HG02588 (cell line): ENCODE measurements around the gene CTSK.
A peak's percentile ranks its signal among the peaks of the same experiment; 100 is the strongest.
"Not testable (repeated sequence)": the region's sequence is repeated elsewhere in the genome, so short reads cannot be mapped to it uniquely, and the experiment has no call there.

Source experiments
- ATAC-seq: cut with Tn5 transposase; IDR thresholded peaks from one replicate; pipeline ENCODE4 v1.9.1; 2021; ENCODE audit warnings: mild to moderate bottlenecking, moderate library complexity; ENCODE audit not compliant: unreplicated experiment

Gene CTSK

DNA sequence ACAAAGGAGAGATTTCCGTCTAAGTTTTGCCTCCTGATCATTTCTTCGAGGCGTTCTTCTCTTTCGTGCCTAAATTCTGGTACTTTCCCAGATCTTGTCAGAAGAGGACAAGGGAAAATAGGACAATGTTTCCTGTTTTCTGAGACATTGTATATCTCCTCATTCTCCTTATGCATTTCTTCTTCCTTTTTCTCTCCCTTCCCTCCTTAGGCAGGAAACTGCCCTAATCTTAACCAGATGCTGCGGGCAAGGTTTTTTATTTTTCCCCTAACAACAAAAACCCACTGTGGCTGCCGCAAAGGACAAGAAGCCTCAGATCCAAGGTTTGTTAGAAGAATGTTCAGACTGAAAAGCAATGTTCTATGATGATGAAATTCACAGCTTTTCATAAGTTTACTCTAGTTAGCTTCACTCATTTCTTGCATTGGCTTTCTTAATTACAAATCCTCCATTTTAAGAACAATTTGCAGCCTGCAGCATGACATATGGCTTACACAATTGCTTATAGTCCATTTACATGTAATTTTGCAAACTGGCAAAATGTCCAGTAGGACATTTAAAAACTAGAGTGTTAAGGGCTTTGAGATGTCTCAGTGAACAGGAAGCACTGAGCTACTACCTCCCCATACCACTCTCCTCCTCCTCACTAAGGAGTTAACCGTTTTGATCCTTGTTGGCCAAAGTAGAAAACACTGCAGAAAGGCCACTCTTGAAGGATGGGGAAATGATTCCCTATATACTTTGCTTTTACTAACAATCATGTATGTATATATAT is 624 bp downstream of the CTSK start:
- no peak for ATAC-seq

DNA sequence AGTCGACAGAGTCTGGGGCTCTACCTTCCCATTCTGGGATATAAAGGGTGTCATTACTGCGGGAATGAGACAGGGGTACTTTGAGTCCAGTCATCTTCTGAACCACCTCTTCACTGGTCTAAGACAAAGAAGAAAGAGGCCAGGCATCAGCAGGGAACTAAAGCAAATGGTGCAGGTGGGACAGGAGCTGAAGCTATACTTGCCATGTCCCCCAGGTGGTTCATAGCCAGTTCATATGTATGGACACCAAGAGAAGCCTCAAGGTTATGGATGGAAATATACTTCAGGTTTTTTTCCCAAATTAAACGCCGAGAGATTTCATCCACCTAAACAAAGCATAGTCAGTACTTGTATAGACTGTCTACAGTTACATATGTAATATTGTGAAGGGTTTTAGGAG is 2.2 kb downstream of the CTSK start:
- no peak for ATAC-seq

DNA sequence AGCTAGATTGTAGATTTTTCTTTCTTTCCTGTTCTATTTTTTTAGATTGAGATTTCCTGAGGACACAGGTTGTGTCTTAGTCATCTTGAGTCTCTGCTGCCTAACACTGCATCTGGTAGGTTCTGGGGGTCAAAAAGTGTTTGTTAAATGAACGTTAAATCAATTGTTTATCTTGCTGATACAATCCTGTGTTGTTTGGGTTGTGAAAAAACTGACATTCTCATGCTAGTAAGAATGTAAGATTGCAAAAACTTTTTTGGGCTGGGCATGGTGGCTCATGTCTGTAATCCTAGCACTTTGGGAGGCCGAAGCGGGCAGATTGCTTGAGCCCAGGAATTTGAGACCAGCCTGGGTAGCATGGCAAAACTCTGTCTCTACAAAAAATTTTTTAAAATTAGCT is 3.4 kb downstream of the CTSK start:
- no peak for ATAC-seq

DNA sequence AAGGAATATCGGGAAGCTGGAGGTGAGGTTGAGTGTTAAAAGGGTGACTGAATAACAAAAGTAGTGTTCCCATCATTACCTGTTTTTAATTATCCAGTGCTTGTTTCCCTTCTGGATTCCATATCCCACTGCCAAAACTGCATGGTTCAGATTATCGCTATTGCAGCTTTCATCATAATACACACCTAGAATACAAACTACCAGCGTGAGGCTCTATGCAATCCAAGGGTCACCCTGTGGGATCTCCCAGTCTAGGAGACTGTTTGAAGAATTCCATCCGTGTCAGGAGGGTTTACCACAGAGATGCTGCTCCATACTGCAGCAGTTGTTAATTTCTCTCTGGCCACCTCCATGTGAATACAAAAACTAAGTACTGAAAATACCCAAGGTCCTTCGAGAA is 9.0 kb downstream of the CTSK start:
- no peak for ATAC-seq

DNA sequence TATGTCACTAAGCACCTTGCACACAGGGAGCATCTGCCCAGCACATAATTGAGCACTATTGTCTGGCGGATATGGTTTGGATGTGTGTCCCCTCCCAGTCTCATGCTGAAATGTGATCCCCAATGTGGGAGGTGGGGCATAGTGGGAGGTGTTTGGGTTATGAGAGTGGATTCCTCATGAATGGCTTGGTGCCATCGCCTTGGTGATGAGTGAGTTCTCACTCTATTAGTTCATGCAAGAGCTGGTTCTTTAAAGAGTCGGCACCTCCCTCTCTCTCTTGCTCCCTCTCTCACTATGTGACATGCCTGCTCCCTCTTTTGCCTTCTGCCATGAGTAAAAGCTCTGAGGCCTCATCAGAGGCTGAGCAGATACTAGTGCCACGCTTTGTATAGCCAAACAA is 9.5 kb downstream of the CTSK start:
- ATAC-seq = no peak

DNA sequence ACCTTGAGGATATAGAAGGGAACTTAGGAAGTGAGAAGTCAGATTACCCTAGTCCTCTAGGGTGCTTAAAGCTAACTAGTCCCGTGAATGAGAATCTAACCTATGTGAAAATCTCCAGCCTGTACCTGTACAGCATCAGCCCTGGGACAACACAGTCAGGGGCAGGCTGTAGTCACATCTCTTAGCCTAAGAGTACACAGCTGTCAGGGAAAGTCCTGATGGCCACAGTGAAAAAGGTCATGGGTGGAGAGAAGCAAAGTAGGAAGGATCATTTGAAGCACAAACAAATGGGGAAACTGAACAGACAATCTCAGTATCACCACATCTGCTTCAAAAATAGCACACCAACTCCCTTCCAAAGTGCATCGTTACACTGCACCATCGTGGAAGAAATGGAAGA is 11.7 kb downstream of the CTSK start:
- no peak for ATAC-seq

DNA sequence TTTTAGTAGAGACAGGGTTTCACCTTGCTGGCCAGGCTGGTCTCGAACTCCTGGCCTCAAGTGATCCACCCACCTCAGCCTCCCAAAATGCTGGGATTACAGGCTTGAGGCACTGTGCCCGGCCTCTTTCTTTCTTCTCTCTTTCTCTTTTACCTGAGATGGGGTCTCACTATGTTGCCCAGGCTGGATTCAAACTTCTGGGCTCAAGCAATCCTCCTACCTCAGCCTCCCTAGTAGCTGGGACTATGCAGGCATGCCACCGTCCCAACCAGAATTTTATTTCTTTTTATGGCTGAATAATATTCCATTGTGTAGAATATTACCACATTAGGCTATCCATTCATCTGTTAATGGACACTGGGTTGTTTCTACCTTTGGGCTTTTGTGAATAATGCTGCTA is 14.3 kb downstream of the CTSK start:
- ATAC-seq = not testable (repeated sequence)

DNA sequence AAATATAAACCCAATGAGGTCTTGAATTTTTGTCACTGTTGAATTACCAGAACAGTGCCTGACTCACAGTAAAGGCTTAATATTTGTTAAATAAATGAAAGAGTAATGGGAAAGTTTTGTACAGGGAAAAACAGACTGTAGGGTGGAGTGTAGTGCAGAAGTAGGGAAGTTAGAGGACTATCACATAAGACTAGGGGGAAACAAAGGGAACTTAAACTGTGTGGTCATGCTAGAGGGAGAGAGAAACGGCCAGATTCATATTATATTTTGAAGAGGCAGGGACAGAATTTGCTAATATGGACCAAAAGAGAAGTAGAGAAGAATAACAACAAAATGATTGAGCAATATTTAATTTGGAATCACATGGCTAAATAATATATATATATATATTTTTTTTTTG is 14.8 kb downstream of the CTSK start:
- no peak for ATAC-seq

DNA sequence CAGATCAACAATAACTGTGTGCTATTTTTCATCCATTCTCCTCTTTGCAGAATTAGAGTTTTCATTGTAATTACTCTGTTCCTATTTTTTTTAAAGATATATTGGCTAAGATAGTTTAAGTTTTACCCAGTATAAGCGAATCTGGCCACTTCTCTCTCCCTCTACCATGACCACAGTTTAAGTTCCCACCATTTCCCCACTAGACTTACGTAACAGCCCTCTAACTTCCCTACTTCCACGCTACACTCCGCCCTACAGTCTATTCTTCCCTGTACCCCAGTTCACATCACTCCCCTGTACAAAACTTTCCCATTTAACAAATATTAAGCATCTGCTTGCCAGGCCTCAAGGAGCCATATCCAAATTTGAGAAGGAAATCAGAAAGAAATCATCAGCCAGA is 16.5 kb downstream of the CTSK start:
- ATAC-seq = no peak

DNA sequence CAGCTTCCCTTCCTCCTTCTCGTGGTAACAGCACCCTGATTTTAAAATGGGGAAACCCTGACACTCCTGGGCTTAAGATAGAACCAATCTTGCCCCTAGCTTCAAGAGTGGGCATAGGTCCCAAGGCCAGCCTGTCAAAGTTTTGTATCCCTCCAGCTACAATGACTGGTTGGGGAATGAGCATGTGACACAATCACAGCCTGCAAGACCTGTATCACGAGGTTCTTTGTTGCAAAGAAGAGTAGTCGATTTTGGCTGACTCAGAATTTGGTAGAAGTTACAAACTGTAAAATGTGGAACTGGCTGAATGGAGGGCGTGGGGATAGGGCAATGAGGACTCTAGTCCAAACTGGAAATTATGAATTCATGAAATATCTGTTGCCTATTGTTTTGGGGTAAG is 18.7 kb downstream of the CTSK start:
- no peak for ATAC-seq

DNA sequence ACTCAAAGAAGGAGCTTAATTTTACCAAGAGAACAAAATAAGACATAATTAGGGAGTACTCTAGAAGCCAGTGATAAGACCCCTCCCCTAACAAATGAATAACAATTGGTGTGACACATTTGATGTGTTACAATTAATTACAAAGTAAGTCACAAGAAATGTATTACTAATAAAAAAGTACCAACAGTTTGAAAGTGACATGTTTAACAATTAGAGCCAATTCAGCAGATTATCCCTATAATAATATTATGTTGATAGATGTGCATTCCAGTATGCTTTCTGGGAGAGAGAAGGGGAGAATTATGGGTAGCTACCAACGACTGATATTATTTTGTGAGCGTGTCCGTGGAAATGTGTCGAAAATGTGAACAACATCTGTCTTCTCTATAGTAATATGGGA is 19.1 kb downstream of the CTSK start:
- ATAC-seq = no peak

DNA sequence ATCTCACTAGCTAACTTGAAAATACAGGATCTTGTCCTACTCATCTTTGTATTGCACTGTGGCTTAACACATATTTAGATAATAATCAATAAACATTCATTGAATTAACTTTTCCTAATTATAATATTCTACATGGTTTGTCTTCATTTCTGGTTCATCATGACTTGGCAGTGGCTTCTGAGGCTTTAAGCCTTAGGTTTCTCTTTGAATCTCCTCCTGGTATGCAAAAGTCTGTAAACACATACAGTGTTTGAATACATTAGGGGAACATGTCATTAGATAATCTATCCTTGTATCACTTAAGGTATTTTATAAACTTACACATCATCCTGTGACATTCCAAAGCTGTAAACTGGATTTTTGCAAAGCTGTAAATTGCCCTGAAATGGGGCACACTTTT is 20.6 kb downstream of the CTSK start:
- ATAC-seq = no peak

DNA sequence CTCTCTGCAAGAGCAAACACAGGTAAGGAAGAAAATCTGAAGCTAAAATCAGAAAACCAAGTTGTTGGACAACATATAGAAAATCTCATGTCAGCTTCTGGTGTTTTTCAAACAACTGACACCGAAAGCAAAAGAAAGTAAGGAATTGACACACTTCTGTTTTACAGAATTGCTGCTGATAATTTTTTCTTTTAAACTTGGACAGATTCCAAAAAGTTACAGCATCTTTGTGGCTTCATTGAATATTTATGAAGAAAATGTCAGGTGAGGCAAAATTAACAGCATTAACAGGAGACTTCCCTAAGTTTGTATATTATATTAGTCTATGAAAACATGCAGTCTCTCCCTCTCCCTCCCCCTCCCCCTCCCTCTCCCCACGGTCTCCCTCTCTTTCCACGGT is 27.6 kb downstream of the CTSK start:
- ATAC-seq = no peak

DNA sequence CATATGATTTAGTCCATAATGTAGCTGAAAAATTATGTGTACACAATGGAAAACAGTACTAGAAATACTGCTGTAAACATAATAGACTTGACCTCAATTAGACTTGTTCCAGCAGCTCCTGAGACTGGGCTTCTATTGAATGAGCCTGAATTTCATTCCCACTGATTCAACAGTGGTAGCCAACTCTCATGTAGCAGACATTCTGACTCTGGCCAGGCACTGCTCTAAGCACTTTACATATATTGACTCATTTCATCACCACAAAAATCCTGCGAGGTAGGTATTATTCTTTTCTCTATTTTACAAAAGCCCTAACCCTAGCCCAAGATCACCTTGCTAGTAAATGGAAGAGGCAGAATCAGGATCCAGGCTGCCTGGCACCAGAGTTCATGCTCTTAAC is 29.7 kb downstream of the CTSK start:
- no peak for ATAC-seq

DNA sequence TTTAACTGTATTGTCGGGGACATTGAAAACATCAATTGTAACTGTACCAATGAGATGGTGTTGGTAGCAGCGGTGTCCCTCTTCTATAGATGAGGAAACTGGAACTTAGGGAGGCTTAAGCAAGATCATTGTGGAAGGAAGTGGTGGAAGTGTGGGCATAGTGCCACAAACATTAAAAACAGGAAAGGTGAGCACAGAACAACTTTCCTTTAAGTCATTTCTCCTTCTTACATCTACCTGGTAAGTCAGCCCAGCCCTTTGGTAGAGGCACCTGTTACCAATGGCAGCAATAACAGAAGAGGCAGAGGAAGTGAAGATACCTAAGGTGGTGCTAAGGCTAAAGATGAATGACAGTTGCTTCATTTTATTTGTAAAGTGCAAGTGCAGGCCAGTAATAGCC is 30.5 kb downstream of the CTSK start:
- ATAC-seq = no peak

DNA sequence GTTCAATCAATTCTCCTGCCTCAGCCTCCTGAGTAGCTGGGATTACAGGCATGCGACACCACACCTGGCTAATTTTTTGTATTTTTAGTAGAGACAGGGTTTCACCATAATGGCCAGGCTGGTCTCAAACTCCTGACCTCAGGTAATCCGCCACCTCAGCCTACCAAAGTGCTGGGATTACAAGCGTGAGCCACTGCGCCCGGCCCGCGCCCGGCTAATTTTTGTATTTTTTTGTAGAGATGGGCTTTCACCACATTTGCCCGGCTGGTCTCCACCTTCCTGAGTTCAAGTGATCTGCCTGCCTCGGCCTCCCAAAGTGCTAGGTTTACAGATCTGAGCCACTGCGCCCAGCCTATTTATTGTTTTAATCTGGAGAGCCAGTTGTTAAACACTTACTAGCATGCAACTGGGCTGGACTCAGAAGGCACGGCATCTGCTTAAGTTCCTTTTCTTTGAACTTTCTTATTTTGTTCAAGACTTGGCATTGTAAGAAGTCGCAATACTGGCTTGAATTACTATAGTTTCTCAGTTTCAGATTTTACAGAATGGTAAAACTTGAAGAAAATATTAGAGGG is 32.0 kb downstream of the CTSK start:
- ATAC-seq = not testable (repeated sequence)

DNA sequence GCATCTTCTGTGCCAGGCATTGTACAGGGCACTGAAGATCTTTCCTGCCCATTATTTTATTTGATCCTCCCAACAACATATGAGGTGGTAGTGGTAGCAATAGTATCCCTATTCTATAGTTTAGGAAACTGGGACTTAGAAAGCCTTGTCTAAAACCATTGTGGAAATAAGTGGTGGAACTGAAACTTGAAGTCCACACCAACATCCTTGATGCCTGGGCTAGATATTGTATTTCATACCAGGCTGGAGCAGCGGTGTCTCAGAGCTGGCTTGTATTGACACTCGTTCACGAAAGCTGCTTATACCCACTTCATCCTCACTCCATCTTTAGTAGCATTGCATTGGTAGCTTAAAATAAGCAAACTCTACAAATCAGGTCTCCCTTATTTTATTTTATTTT is 32.8 kb downstream of the CTSK start:
- ATAC-seq = no peak

DNA sequence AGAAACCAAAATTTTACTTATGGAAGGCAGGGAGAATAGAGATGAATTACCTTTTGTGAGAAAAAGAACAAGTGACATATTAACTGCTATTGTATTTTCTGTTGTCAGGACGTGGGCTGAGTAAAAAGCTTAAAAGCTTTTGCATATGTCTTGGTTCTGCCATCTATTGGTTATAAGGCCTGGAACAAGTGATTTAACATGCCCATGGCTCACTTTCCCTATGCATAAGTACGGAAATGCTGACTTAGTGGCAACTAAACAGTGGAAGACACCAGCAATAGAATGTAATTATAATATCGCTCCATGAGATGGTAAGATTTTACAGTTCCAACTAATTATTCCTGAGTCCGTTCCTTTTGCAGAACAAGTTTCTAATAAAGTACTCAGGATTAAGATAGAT is 35.7 kb downstream of the CTSK start:
- ATAC-seq = no peak

DNA sequence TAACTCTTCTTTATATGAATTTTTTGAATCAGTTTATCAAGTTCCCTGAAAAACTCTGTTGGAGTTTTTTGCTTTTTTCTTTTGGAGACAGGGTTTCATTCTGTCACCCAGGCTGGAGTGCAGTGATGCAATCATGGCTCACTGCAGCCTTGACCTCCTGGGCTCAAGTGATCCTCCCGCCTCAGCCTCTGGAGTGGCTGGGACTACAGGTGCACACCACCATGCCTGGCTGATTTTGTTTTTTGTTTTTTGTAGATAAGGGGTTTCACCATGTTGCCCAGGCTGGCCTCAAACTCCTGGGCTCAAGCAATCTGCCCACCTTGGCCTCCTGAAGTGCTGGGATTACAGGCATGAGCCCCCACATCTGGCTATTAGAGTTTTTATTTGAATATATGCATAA is 40.4 kb downstream of the CTSK start:
- not testable (repeated sequence) for ATAC-seq

DNA sequence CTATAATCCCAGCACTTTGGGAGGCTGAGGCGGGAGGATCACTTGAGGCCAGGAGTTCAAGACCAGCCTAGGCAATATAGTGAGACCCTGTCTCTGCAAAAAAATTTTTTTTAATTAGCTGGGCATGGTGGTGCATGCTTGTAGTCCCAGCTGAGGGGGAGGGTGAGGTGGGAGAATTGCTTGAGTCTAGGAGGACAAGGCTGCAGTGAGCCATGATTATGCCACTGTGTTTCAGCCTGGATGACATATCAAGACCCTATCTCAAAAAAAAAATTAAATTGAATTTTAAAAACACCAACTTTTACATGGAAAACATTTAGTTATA is 42.1 kb downstream of the CTSK start:
- not testable (repeated sequence) for ATAC-seq

DNA sequence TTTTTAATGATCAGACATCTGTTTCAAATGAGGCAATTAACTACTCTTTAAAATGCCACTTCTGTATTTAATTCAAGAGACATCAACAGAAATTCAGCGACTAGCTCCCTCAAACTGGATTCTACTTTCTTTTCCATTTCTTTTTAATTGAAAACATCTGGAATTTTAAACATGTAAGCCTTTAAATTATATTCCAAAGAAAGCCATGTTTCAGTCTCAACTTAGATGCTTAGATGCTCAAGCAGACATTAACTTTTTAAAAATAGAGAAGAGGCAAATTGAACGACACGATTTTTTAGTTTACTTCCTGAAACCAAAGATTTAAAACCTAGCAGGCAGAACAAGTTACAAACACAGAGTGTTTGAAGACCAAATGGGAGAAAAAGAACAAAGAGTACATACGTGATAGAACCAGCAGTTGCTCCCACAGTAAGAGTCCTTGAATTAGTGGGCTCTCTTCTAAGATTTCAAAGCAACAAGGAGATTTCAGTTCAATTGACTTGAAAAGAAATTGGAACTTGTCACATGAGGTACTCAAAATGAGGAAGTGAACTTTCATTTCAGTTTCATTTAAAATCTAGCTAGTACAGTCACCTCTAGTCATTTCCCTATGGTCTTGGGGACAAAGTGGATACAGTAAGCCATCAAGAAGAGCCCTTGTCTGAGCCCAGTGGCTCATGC is 42.6 kb downstream of the CTSK start, which contains the start of gene CTSS:
Gene CTSS, minus strand, starts transcription at position 483 of the 681 bp plus-strand sequence. CDS start 1,015 bp downstream, outside the sequence.
- peak; percentile 81 for ATAC-seq

DNA sequence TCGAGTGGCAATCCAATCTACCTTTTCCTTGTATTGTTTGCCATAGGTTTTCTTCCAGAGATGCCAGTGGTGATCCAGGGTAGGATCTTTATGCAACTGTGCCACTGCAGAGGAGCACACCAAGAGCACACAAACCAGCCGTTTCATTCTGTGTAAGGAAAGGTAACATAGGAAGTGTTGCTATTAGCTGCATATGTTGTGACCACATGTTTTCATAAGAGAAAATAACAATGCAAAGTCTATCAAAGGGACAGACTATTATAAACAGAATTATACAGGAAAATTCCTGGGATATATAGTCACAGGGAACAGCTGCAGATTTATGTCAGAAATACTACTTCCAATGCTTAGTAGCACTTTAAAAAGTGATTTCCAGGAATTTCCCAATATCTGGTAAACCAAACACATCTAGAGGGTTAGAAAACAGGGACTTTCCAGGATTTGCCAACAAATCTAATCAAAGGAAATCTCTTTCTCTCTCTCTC is 43.4 kb downstream of the CTSK start:
- ATAC-seq = no peak
